C4-2B (cell line): ENCODE measurements around the gene R3HDML.

ENCODE experiments used
- ZFX ChIP-seq: fragments of 450-650 bp; IDR thresholded peaks from 2 replicates; pipeline ENCODE4 v1.6.1; 2017
- TF ChIP-seq, protein P1 (sequence below): fragments of 450-650 bp; conservative IDR thresholded peaks from 2 replicates; pipeline ENCODE4 v1.5.1; 2017; ENCODE audit warnings: mild to moderate bottlenecking

DNA sequence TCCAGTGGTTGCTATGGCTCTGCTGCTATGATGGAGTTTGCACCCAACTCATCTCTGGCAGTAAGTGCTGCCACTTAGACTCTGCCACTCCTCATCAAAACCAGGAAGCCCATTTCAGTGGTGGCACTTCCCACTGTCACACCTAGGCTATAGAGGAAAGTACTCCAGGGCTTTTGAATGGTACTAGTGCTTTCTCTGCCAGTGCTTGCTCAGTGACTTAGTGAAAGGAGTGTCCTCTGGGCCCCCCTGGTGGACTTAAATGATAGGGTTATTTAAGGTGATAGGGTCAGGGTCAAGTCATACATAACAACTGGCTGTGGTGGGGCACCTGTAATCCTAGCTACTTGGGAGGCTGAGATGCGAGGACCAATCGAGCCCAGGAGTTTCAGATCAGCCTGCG is 48.6 kb upstream of the R3HDML start:
- TF ChIP-seq, protein P1, sequence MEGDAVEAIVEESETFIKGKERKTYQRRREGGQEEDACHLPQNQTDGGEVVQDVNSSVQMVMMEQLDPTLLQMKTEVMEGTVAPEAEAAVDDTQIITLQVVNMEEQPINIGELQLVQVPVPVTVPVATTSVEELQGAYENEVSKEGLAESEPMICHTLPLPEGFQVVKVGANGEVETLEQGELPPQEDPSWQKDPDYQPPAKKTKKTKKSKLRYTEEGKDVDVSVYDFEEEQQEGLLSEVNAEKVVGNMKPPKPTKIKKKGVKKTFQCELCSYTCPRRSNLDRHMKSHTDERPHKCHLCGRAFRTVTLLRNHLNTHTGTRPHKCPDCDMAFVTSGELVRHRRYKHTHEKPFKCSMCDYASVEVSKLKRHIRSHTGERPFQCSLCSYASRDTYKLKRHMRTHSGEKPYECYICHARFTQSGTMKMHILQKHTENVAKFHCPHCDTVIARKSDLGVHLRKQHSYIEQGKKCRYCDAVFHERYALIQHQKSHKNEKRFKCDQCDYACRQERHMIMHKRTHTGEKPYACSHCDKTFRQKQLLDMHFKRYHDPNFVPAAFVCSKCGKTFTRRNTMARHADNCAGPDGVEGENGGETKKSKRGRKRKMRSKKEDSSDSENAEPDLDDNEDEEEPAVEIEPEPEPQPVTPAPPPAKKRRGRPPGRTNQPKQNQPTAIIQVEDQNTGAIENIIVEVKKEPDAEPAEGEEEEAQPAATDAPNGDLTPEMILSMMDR: no peak
- TF ChIP-seq ZFX: no peak
